PC-3 (cell line): ENCODE data around the gene BRD9.

Source experiments
- CTCF ChIP-seq: fragments of 300-600 bp; sonication (generic); conservative IDR thresholded peaks from 2 replicates; pipeline ENCODE4 v1.5.1; 2017; ENCODE audit warnings: antibody characterized with exemption, low read depth, mild to moderate bottlenecking, low read length
- EZH2 ChIP-seq: fragments of 300-600 bp; sonication (generic); IDR thresholded peaks from one replicate; pipeline ENCODE4 v1.6.1; 2017; ENCODE audit warnings: antibody characterized with exemption, mild to moderate bottlenecking, low read length; ENCODE audit not compliant: unreplicated experiment

DNA sequence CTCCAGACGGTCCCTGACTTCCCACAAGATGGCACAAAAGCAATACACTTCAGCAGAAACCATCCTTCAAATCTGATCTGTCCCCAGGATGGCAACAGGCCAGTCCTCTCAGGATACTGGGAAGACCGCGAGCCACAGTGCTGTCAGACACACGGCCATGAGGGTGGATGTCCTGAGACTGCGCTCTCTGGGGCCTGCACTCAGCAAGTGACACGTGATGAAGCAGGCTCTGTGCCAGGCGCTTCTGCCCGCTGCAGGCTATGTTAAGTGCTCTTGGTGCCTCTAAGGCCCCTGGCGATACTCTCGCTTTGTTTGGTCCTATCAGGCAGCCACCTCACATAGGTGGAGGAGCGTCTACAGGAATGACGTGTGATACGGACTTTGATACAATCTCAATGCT is 7.1 kb downstream of the BRD9 start:
- TF ChIP-seq CTCF (no peak), EZH2 (no peak)
